Tongue (tissue), 2 donors: ENCODE data around the gene TRABD2B. TPM values are rescaled to one million over a fixed set of nuclear protein-coding genes. Genes with fewer than 3 reads are reported as not detected.
A peak's percentile ranks its signal among the peaks of the same experiment; 100 is the strongest.

ENCODE experiments used
- DNase-seq: peaks from one replicate; pipeline ENCODE4 v3.0.0-alpha.2; 2015
- total RNA-seq: library from RNA; depleted of rRNA; stranded (reverse); fragments of >200 nt; gene quantifications from one replicate; pipeline ENCODE4 v1.2.3, GENCODE V29; 2014

The TRABD2B gene
- 1.5 TPM for total RNA-seq

- peak; percentile 93 for DNase-seq
Observed at GRCh38 chr1:47997289-47998200, at the start of gene TRABD2B. Gene TRABD2B, minus strand, starts transcription at chr1:47997385.

- DNase-seq, result no peak
Observed at GRCh38 chr1:48044311-48044710, 47.1 kb upstream of the TRABD2B start.

GRCh38 chr1:48043622-48044021, 46.4 kb upstream of the TRABD2B start:
- no peak for DNase-seq

- no peak for DNase-seq
Observed at GRCh38 chr1:48040154-48040553, 43.0 kb upstream of the TRABD2B start.

GRCh38 chr1:48039088-48040054, 42.2 kb upstream of the TRABD2B start:
- DNase-seq, result peak; percentile 74

GRCh38 chr1:48038270-48038767, 41.1 kb upstream of the TRABD2B start:
- DNase-seq, result no peak

GRCh38 chr1:48036710-48037355, 39.6 kb upstream of the TRABD2B start:
- DNase-seq, result no peak

GRCh38 chr1:48035371-48036141, 38.4 kb upstream of the TRABD2B start:
- DNase-seq, result peak; percentile 68

- no peak for DNase-seq
Observed at GRCh38 chr1:48033495-48034045, 36.4 kb upstream of the TRABD2B start.

GRCh38 chr1:48031676-48032075, 34.5 kb upstream of the TRABD2B start:
- no peak for DNase-seq

GRCh38 chr1:48030696-48031365, 33.6 kb upstream of the TRABD2B start:
- DNase-seq, result no peak

GRCh38 chr1:48030211-48030610, 33.0 kb upstream of the TRABD2B start:
- no peak for DNase-seq

- no peak for DNase-seq
Observed at GRCh38 chr1:48028218-48029069, 31.3 kb upstream of the TRABD2B start.

GRCh38 chr1:48027533-48027835, 30.3 kb upstream of the TRABD2B start:
- DNase-seq, result no peak

GRCh38 chr1:48026701-48027532, 29.7 kb upstream of the TRABD2B start:
- no peak for DNase-seq

GRCh38 chr1:48026275-48026674, 29.1 kb upstream of the TRABD2B start:
- no peak for DNase-seq

- no peak for DNase-seq
Observed at GRCh38 chr1:48025076-48025475, 27.9 kb upstream of the TRABD2B start.

GRCh38 chr1:48023488-48023887, 26.3 kb upstream of the TRABD2B start:
- DNase-seq, result no peak

GRCh38 chr1:48022306-48022705, 25.1 kb upstream of the TRABD2B start:
- no peak for DNase-seq
